Activated naive CD4-positive, alpha-beta T cell treated with anti-CD3 and anti-CD28 coated beads for 36 hours (primary cell): Measurements from ENCODE around the gene CACNA1C. TPM values are rescaled to one million over a fixed set of nuclear protein-coding genes. Genes with fewer than 3 reads are reported as not detected.

ENCODE experiments used
- CTCF ChIA-PET: fragments of 350-600 bp; sonication (Branson Sonifier 250); formaldehyde crosslinking; loops from one replicate; lab custom pipeline; 2021; ENCODE audit warnings: antibody characterized with exemption; lab: Charles Lee
- DNase-seq: peaks from one replicate; pipeline ENCODE4 v3.0.0-alpha.2; 2020
- H3K27ac Mint-ChIP-seq: one replicate; pipeline ENCODE4 v1.8.0; 2021; ENCODE audit warnings: mild to moderate bottlenecking, mixed read lengths
- H3K27me3 Mint-ChIP-seq: one replicate; pipeline ENCODE4 v1.8.0; 2021; ENCODE audit warnings: low read depth, mixed read lengths
- H3K36me3 Mint-ChIP-seq: one replicate; pipeline ENCODE4 v1.8.0; 2021; ENCODE audit warnings: low read depth, mixed read lengths
- H3K4me1 Mint-ChIP-seq: one replicate; pipeline ENCODE4 v1.8.0; 2021; ENCODE audit warnings: low read depth, mixed read lengths
- H3K4me3 Mint-ChIP-seq: one replicate; pipeline ENCODE4 v1.8.0; 2021; ENCODE audit warnings: mild to moderate bottlenecking, moderate library complexity, mixed read lengths
- H3K9me3 Mint-ChIP-seq: one replicate; pipeline ENCODE4 v1.8.0; 2021; ENCODE audit warnings: mixed read lengths
- intact Hi-C: fragments of 100-400 bp; cut with micrococcal nuclease; formaldehyde crosslinking; loops from one replicate; pipeline ENCODE4 v1.15.1; 2023
- total RNA-seq, 2 experiments: library from RNA; stranded (reverse); gene quantifications; one replicate each; pipeline ENCODE4 v1.2.3, GENCODE V29; 2021

Gene CACNA1C
- total RNA-seq, 2 experiments from 2014 or later, result 0.02 to 0.12 TPM

DNA sequence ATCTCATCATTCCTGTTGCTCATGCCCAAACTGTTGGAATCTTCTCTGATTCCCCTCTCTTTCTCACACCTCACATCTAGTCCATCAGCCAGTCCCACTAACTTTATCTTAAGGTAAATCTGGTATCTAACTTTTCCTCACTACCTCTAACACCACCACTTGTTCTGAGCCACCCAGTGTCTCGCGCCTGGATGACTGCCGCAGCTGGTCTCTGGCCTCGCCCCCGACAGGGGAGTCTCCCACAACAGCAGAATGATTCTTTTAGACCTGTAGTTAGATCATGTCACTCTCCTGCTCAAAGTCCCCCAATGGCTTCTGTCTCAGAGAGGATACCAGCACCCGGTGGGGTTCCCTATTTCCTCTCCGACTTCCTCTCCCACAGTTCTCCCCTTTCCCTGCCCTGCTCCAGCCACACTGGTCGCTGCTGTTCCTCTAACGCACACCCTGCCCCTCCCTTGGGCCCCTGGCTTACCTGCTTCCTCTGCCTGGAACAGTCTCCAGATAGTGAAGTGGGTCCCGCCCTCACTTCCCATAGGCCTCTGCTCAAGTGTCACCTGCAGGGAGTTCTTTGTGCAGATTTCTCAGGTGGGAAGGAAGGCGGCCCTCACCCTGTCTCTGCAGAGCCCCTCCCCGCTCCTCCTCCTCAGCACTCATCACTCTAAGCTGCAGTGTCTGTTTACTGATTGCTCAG lies 403.5 kb downstream of the CACNA1C start:
- H3K4me1 Mint-ChIP-seq, result no peaks in the 10 kb centered on the region
- H3K27me3 Mint-ChIP-seq, result no peaks in the 10 kb centered on the region
- H3K9me3 Mint-ChIP-seq, result no peaks in the 10 kb centered on the region
- no peak overlapping the region for H3K27ac Mint-ChIP-seq
- H3K36me3 Mint-ChIP-seq, result no peaks in the 10 kb centered on the region
- DNase-seq, result no peak
- H3K4me3 Mint-ChIP-seq, result no peak overlapping the region
- CTCF ChIA-PET, result no interaction called here
- intact Hi-C loops, result no loop called here

DNA sequence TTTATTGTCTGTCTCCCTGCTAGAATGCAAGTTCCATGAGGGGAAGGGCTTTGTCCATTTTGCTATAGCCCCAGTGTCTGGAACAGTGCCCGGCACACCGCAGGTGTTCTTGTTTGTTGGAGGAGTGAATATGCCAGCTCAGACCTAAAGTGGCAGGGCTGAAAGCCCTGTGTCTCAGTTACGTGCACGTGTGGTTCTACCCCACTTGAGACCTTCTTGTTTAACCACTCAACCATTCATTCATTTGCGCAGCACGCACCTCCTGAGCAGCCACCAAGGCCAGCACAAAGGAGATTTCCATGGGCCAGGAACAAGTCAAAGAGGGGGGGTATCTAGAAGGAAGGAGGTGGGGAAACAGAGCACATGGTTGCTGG lies 404.0 kb downstream of the CACNA1C start:
- intact Hi-C loops, result no loop called here
- H3K4me1 Mint-ChIP-seq, result no peaks in the 10 kb centered on the region
- H3K27me3 Mint-ChIP-seq, result no peaks in the 10 kb centered on the region
- no peak for DNase-seq
- no peaks in the 10 kb centered on the region for H3K9me3 Mint-ChIP-seq
- no peak overlapping the region for H3K27ac Mint-ChIP-seq
- H3K36me3 Mint-ChIP-seq, result no peaks in the 10 kb centered on the region
- CTCF ChIA-PET, result no interaction called here
- no peak overlapping the region for H3K4me3 Mint-ChIP-seq

DNA sequence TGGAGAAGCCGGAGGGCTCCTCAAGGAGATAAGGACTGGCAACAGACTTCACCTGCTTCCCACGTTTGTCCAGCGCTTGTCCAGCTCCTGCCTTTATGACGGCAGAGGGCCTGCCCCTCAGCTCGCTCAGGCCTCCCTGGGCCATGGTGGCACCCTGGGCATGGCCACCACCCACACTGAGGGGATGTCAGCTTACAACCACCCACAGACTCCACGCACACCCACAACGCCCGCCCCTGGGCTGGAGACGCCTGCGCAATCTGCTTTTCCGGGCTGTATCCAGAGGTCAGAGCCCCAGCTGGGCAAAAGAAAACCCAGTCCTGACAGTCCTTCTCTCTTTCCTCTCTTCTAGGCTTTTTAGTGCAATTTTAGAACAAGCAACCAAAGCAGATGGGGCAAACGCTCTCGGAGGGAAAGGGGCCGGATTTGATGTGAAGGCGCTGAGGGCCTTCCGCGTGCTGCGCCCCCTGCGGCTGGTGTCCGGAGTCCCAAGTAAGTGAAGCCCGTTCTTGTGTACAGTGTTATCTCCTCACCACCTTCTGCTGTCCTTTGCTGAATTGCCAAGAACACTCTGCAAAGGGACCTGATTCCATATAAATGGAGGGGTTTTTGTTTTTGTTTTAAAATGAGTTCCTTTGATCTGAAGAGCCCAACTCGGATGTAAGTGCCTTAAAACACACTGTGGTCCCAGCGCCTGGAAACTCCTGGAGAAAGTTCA lies 404.6 kb downstream of the CACNA1C start:
- intact Hi-C loops, result no loop called here
- no peak for DNase-seq
- Mint-ChIP-seq H3K4me1 (no peaks in the 10 kb centered on the region), H3K27me3 (no peaks in the 10 kb centered on the region), H3K36me3 (no peaks in the 10 kb centered on the region), H3K9me3 (no peaks in the 10 kb centered on the region), H3K4me3 (no peak overlapping the region), H3K27ac (no peak overlapping the region)
- CTCF ChIA-PET, result no interaction called here

DNA sequence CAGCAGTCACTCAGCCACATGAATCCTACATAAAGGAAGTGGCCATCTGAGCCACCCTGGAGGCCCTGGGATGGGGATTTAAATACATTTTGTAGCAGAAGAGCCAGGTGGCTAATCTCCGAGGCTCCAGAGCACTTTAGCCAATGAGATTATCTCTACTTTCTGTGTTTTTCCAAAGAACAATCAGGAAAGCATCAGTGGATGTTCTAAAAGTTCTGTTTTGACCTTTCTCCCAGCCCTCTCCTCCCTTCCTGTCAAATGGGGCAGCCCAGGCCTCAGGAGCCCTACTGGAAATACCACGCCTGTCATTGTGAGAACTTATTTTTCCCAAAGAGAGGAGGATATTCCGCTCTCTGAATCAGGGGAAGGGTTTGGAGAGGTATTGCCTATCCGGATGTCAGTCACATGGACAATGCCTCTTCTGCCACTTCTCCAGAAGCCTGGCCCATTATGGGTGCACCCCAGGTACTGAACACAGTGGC lies 405.2 kb downstream of the CACNA1C start:
- no peaks in the 10 kb centered on the region for H3K27me3 Mint-ChIP-seq
- DNase-seq, result no peak
- intact Hi-C loops, result no loop called here
- no peaks in the 10 kb centered on the region for H3K4me1 Mint-ChIP-seq
- CTCF ChIA-PET, result no interaction called here
- no peaks in the 10 kb centered on the region for H3K9me3 Mint-ChIP-seq
- H3K4me3 Mint-ChIP-seq, result no peak overlapping the region
- H3K27ac Mint-ChIP-seq, result no peak overlapping the region
- H3K36me3 Mint-ChIP-seq, result no peaks in the 10 kb centered on the region

DNA sequence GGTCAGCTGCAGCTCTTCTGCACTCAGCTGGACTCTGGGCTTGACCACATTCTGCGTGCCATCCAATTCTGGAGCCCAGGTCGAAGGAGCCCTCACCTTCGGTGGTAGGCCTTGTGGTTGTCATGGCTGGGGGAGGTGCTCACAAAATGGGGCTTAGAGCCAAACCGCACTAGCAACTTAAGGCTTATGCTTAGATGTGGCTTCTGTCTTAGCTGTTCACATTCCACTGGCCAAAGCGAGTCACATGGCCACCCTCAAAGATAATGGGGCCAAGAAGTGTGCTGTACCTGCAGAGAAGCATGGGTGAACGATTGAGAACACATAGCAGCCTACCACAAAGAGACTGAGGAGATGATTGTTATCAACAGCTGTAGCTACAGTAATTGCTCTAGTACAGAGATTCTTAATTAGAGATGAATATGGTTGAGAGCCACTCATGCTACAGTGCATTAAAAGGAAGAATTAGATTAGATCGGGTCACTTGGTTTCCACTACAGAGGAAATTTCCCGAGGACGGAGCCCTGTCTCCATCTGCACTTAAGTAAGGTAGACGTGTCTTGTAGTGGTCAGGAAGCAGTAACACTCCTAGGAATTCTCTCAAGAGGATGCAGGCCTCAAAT lies 407.4 kb downstream of the CACNA1C start:
- Mint-ChIP-seq H3K9me3 (no peaks in the 10 kb centered on the region), H3K27me3 (no peaks in the 10 kb centered on the region), H3K36me3 (no peaks in the 10 kb centered on the region), H3K27ac (no peak overlapping the region), H3K4me1 (no peaks in the 10 kb centered on the region), H3K4me3 (no peak overlapping the region)
- intact Hi-C loops, result no loop called here
- CTCF ChIA-PET, result interaction anchor here (0.9 kb wide), 1 partner anchor 168 kb away, joined by 3 read pairs; no protein-coding TSS in a partner anchor
- no peak for DNase-seq

DNA sequence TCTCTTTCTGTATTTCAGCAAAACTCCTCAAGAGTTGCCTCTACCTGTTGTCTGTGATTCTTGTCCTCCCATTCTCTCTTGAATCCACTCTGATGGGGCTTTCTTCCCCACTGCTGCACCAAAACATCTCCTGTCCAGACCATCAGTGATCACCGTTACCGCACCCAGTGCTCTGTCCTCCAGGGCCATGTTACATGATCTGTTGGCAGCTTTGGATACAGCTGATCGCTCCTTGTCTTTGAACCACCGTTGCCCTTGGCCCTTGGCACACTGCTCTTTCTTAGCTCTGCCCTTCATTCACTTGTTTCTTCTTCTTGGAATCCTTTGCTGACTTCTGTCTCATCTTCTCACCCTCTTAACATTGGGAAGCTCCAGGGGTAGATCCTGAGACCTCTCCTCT lies 408.3 kb downstream of the CACNA1C start:
- Mint-ChIP-seq H3K9me3 (no peaks in the 10 kb centered on the region), H3K4me1 (no peaks in the 10 kb centered on the region), H3K27ac (no peak overlapping the region), H3K36me3 (no peaks in the 10 kb centered on the region), H3K27me3 (no peaks in the 10 kb centered on the region), H3K4me3 (no peak overlapping the region)
- intact Hi-C loops, result no loop called here
- DNase-seq, result no peak
- CTCF ChIA-PET, result interaction anchor here (1.0 kb wide), 1 partner anchor 66 kb away, joined by 3 read pairs; no protein-coding TSS in a partner anchor

DNA sequence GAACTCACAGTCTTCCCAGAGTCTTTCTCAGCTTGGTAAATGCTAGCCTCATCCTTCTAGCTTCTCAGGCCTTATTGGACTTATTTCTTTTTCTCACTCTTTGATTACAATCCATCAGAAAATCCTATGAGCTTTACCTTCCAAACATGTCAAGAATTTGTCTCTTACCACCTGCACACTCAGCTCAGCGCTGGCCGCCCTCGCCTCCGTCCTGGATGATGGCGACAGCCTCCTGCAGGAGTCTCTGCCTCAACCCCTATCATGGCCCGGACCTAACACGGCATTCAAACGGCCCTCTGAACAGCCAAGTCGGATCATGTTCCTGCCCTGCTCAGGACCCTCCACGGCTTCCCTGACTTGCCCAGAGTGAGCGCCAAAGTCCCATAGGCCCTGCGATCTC lies 408.9 kb downstream of the CACNA1C start:
- intact Hi-C loops, result no loop called here
- no peak overlapping the region for H3K27ac Mint-ChIP-seq
- DNase-seq, result no peak
- CTCF ChIA-PET, result interaction anchor here (1.0 kb wide), 1 partner anchor 67 kb away, joined by 3 read pairs; no protein-coding TSS in a partner anchor
- no peak overlapping the region for H3K4me3 Mint-ChIP-seq
- no peaks in the 10 kb centered on the region for H3K9me3 Mint-ChIP-seq
- no peaks in the 10 kb centered on the region for H3K4me1 Mint-ChIP-seq
- H3K36me3 Mint-ChIP-seq, result no peaks in the 10 kb centered on the region
- H3K27me3 Mint-ChIP-seq, result no peaks in the 10 kb centered on the region

DNA sequence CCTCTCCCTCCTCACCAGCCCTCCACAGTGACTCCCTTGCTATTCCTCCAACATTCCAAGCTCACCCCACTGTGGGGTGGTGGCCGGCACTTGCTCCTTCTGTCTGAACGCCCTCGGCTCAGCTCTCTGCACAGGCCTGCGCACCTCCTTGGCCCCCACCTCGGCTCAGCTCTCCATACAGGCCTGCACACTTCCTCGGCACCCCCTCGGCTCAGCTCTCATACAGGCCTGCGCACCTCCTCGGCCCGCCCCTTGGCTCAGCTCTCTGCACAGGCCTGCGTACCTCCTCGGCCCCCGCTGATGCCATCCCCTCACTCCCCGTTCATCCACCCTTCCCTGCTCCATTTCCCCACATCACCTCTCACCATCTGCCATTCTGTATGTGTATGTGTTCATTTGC lies 409.3 kb downstream of the CACNA1C start:
- H3K36me3 Mint-ChIP-seq, result no peaks in the 10 kb centered on the region
- no peaks in the 10 kb centered on the region for H3K9me3 Mint-ChIP-seq
- no peaks in the 10 kb centered on the region for H3K27me3 Mint-ChIP-seq
- H3K4me3 Mint-ChIP-seq, result no peak overlapping the region
- no peaks in the 10 kb centered on the region for H3K4me1 Mint-ChIP-seq
- intact Hi-C loops, result no loop called here
- no peak for DNase-seq
- no peak overlapping the region for H3K27ac Mint-ChIP-seq
- CTCF ChIA-PET, result no interaction called here

DNA sequence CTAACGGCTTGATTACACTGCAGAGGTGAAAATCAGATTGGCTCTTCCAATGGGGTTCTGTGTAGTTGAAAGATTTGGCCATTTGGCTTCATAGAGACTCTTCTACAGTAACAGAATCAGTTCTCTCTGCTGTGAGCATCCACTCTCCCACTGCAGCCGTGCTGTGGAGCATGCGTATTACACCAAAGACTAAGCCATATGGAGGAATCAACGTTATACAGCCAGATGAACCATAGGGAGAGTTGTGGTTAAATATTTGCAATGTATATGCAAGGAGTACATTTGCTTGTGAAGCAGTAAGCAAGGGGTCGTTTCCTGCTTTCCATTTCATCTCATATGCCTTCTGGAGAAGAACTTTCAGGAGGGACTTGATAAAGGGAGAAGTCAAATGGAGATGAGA lies 410.9 kb downstream of the CACNA1C start:
- no peaks in the 10 kb centered on the region for H3K36me3 Mint-ChIP-seq
- no peak for DNase-seq
- no peaks in the 10 kb centered on the region for H3K4me1 Mint-ChIP-seq
- CTCF ChIA-PET, result no interaction called here
- no peaks in the 10 kb centered on the region for H3K9me3 Mint-ChIP-seq
- intact Hi-C loops, result no loop called here
- H3K27ac Mint-ChIP-seq, result no peak overlapping the region
- no peaks in the 10 kb centered on the region for H3K27me3 Mint-ChIP-seq
- no peak overlapping the region for H3K4me3 Mint-ChIP-seq

DNA sequence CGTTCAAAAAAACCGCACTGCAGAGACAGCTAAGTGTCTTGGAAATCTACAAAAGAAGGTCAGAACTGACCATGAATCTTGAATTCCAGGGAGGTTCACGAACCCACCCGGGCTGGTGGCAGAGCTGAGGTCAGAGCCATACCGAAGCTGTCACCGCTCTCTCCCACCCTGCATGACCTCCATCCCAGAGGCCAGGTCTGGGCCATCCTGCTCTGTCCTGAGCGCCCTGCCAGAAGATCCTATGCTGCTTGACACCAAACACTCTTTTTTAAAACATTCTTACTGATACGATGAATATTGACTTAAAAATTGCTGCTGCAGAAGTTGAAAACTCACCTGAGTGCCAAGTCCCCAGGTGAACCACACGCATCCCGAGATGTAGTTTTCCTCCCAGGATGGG lies 412.9 kb downstream of the CACNA1C start:
- H3K4me1 Mint-ChIP-seq, result no peaks in the 10 kb centered on the region
- no peak overlapping the region for H3K4me3 Mint-ChIP-seq
- no peaks in the 10 kb centered on the region for H3K27me3 Mint-ChIP-seq
- intact Hi-C loops, result no loop called here
- CTCF ChIA-PET, result no interaction called here
- no peak for DNase-seq
- no peaks in the 10 kb centered on the region for H3K9me3 Mint-ChIP-seq
- no peak overlapping the region for H3K27ac Mint-ChIP-seq
- no peaks in the 10 kb centered on the region for H3K36me3 Mint-ChIP-seq

DNA sequence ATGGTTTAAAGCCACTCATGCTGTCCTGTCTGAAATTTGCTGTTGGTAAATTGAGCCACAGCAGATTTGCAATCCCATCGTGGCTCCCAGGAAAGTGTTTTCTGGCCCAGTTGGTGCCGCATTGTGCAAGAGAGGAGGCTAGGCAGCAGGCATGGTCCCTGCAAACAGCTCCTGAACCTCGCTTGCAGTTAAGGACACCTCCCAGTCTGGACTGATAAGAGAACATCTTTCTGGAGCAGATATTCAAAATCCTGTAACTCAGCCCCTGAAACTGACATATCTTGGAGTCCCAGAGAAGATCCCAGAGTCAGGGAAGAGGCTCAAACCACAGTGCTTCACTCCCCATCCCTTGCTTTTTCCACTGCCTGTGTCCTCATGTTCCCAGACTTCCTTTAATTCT lies 413.4 kb downstream of the CACNA1C start:
- H3K4me3 Mint-ChIP-seq, result no peak overlapping the region

DNA sequence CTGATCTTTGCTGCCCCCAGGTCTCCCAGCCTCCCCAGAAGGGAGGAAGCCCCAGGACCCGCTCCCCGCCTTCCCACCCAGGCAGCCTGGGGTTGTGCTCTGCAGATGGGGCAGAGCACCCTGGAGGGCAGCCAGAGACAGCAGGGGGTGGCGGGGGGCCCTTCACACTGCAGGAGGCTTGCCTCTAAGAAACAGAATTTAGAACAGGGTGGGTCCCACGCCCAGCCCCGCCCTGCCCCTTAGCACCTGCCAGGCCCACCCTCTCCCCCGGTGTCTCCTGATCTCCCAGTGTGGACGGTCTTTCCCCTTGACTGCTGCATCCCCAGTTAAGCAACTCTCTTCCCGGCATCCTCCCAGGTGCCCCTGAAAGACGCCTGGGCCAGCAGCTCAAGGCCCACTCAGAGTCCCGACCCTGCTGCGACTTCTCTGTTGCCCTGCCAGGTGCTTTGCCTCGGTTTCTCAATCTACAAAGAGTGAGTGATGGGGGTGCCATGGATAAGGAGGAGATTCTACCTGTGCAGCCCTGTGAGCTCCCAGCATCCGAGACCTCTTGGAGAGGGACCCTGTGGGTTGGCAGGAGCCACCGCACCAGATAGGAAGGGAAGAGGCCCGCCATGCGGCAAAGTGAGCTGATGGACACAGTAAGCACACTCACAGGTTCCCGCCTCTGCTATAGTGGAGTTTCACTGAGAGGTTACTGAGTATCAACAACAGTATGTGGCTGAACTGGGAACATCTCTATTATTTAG lies 414.8 kb downstream of the CACNA1C start:
- CTCF ChIA-PET, result no interaction called here
- Mint-ChIP-seq H3K4me3 (no peak overlapping the region), H3K9me3 (peaks cover 2% of the 10 kb centered on the region), H3K27ac (no peak overlapping the region), H3K27me3 (no peaks in the 10 kb centered on the region), H3K4me1 (no peaks in the 10 kb centered on the region), H3K36me3 (no peaks in the 10 kb centered on the region)
- intact Hi-C loops, result no loop called here
- DNase-seq, result no peak

More for the DNA sequence above, 413.4 kb downstream of the CACNA1C start:
- no peaks in the 10 kb centered on the region for H3K27me3 Mint-ChIP-seq
- H3K36me3 Mint-ChIP-seq, result no peaks in the 10 kb centered on the region
- intact Hi-C loops, result no loop called here
- H3K4me1 Mint-ChIP-seq, result no peaks in the 10 kb centered on the region
- no peaks in the 10 kb centered on the region for H3K9me3 Mint-ChIP-seq
- CTCF ChIA-PET, result no interaction called here
- no peak overlapping the region for H3K27ac Mint-ChIP-seq
- no peak for DNase-seq
